Activated CD4-positive, alpha-beta T cell treated with anti-CD3 and anti-CD28 coated beads, Interleukin-2, amount 50 U/mL, for 16 hours (primary cell): ENCODE measurements around the gene NEAT1.
A peak's percentile ranks its signal among the peaks of the same experiment; 100 is the strongest.

Experiments
- DNase-seq: peaks from one replicate; pipeline ENCODE4 v3.0.0-alpha.2; 2020

Gene NEAT1

DNA sequence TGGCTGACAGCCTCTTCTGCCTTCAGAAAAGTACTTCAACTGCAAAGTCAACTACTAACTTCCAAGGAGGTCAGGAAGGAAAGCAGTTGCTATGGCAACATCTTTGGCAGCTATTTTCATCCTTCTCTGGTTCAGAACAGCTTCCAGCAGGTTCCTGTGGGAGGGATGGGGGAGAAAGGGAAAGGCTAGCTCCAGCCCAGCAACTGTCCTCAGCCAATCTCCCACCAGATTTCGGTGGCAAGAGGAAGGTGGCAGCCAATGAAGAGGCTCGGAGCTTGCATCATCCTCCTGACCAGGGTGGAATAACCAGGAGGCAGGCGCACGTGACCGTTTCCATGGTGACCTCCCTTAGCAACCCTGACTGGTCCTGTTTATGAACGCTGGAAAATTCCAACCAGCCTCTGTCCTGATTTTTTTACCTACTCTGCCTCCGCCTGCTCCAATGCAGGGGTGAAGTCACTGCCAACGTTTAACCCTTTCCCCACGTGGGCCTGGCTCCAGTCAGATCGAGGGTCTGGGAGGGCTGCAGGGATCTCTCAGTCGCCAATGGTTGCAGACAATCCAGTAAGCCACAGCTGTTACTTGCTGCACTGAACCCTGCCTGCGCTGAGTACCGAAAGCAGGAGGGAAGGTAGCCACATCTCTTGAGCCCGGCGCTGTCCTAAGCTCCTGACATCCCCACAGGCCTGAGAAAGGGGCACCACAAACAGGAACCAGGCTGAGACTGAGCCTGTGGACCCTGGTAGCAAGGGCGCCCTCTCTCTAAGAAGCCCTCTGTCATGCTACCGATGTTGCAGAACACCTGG lies 65.1 kb downstream of the NEAT1 start:
- DNase-seq: peak; percentile 57

DNA sequence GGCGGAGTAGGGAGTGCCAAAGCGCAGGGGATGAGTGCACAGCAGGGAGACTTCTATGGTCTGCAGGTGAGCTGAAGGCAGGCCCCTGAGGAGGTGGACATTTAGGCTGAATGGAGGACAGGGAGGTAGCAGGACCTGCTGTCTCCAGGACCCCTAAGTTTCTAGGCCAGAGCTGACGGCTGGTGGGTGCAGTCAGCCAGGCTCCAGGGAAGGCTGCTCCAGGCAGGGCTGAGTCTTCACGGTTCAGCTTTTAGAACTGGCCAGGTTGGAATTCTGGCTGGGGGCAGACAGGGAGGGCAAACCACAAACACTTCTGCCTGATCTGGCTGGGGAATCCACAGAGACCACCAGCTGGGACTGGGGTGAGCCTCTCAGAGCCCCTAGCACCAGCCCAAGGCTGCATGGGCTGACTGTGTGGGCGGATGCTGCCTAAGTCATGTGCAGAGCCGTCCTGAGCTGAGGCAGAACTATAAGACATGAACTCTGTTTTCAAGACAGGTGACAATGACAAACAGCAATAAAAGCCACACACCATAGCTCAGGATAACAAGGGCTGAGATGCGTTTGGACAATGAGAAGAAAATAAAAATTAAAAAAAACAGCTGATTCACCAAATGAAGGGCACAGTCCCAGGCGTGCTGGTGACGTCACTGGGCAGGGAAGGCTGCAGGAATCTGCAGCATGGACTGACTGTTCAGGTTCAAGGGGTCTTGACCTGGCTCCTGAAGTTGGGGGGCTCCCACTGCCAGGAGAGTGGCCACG lies 65.9 kb downstream of the NEAT1 start:
- DNase-seq: no peak

DNA sequence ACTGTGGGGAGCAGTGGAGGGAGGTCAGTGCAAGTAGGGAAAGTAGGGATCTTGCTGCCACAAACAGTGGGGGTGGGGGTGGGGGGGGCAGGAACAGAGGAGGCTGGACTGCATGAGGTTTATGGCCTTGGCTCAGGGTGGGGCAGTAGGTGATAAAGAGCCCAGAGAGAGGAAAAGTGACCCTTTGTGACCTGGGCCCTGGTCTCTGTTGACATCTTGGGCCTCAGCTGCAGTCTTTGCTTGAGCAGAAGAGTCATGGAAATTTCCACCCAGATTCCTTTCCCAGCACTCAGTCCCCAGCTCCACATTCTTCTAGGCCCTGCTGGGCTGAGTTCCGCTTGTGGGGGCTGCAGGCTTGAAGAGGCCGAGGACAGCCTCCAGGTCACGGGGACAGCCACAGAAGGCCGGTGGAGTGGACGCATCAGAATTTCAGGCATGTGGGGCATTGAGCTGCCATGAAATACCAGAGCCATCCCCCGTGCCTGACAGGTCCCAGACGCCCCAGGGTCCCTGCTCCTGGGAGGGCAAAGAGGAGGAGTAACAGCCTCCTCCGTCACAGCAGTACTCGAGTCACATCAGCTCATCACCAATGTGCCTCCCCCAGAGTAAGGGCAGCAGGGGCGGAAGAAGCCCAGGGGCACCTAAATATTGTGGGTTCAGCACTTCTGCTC lies 66.6 kb downstream of the NEAT1 start:
- DNase-seq: no peak

DNA sequence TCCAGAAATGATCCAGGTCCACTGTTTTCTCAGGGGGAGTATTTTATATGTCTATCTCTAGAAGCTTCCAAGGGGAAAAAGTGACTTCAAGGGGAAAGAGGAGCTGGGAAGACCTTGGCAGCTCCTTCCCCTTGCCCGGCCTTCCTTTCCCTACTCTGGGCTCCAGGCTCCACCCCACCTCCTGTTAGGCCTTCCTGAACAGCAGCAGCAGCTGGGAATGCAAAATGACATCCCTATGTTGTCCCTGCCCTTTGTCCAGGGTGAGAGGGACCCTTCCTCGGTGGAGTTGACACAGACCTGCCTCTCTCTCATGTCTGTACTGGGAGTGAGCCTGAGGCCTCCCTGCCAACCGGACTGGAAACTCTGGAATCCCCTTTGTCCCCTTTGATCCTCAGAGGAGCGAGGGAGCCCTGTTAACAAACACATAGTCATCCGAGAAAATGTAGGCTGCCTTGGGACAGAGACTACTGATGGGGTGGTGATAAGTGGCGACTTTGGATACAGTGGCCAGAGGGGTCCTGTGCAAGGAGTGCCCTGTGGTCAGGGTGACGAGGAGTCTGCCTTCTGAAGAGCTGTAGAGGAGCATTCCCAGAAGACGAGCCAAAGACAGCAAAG lies 67.2 kb downstream of the NEAT1 start:
- no peak for DNase-seq

DNA sequence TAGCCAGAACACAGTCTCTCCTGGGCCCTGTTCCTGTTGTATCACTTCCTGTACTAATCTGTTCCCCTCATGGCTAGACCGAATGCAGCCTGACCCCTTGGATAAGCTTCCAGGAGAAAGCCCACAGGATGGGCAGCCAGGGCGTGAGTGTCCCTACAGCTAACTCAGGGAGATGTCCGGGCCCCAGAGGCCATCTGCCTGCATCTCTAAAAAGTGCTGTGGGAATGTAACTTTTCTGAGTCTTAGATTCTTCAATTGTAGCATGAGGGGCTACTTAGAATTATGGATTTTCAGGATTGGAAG lies 68.5 kb downstream of the NEAT1 start:
- no peak for DNase-seq

DNA sequence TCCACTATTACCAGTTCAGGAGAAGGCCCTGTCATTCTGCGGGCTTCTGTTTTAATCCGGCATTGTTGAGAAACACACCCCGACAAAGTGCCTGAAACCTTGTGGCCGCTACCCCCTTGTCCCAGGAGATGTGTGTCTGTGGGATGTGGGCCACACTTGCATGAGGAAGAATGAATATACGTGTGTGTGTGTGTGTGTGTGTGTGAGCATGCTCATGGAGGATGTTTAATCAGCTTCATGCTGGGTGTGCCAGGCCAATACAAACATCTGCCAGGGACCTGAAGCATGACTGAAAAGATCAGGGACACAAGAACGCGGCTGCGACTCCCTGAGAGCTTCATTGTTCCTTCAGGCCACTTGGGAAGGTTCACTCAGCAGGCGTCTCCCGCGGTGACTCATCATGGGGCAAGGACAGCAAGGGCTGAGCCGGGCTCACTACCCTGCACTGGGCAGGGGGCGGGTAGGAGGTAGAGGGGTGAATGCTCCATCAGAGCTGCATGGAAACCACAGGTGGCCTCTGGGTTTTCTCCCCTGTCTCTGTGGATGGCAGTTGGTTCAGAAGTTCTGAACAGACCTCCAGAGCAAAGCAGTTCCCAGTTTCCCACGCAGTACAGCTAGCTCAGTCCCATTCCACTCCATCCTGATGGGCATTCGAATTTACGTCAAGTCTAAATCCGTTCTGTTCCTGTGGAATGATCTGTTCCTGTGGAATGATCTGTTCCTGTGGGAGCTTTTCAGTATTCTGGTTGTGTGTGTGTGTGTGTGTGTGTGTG lies 69.2 kb downstream of the NEAT1 start:
- no peak for DNase-seq

DNA sequence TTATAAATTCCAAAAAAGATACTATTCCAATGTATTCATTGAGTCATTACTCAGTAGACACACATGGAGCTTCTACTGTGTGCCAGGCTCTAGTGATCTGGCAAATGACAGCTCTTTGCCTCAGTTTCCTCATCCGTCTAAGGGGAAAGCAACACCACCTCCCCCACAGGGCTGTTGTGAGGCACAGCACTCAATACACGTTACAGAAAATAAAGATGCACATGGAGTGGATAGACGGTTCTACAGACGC lies 69.7 kb downstream of the NEAT1 start:
- DNase-seq: no peak

DNA sequence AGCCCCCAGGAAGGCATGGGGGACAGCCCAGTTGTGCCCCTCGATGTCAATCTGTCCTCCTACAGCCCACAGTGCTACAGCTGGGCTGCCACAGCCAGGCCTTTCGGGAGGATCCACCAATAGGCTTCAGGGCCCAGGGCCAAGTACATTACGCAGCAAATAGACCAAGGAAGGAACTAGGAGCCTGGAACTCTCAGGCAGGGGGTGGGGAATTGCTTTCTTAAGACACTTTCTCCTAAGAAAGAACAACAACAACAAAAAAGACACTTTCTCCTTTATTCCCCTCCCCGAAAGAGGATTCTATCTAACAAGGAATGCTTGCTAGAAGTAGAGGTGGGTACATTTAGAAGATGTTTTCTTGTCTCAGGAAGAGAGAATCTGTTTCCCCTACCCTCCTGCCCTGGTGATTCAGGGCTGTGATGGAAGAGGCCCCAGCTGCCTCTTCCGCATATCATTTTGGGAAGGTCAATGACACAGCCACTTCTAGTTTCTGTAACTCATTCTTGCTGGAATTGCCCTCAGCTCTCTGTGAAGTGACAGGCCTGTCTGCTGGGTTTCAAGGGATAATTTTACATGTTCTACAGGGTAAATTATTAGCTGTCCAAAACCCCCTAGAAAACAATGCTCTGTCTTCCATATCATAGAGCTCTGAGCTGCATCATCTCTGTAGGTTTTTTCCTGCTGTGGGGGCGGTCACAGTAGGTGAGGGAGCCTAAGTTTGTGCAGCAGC lies 70.2 kb downstream of the NEAT1 start:
- DNase-seq: peak; percentile 41

DNA sequence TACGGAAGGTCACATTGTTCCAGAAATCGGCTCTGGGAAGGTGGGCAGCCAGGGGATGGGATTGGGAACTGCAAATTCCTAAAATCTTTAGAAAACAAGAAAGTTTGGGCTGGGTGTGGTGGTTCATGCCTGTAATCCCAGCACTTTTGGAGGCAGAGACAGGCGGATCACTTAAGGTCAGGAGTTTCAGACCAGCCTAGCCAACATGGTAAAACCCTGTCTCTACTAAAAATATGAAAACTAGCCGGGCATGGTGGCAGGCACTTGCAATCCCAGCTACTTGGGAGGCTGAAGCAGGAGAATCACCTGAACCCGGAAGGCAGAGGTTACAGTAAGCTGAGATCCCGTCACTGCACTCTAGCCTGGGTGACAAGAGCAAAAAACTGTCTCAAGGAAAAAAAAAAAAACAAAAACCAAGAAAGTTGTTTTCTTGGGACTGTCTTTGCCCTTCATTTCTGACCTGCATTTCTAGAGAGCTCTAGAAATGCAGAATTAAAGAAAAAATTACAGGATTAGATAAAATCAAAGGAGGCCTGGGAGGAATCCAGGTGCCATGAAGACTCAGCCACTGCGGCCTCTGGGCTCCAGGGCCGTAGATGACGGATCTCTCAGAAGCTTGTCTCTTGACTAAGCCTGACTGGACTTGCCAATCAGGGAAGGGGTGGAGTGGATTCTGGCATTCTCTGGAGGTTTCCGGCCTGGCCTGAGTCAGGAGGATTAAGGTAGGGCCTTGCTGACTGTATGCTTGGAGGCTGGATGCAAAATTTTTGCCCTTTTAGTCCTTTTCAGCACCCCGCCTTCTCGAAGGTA lies 71.0 kb downstream of the NEAT1 start:
- DNase-seq: no peak
